DOHH2 (cell line): ENCODE results near the gene KCTD3.

Source experiments
- EZH2phosphoT487 ChIP-seq: fragments of 200-600 bp; sonication (generic); IDR thresholded peaks from 2 replicates; pipeline ENCODE4 v1.6.1; 2017; ENCODE audit warnings: borderline replicate concordance, mild to moderate bottlenecking, antibody characterized with exemption, low read length, moderate library complexity, mixed read lengths
- TF ChIP-seq, protein P1 (sequence below): fragments of 200-600 bp; sonication (generic); IDR thresholded peaks from one replicate; pipeline ENCODE4 v1.5.1; 2014; ENCODE audit warnings: antibody characterized with exemption, mild to moderate bottlenecking, low read depth, low read length; ENCODE audit not compliant: poor library complexity, severe bottlenecking

DNA sequence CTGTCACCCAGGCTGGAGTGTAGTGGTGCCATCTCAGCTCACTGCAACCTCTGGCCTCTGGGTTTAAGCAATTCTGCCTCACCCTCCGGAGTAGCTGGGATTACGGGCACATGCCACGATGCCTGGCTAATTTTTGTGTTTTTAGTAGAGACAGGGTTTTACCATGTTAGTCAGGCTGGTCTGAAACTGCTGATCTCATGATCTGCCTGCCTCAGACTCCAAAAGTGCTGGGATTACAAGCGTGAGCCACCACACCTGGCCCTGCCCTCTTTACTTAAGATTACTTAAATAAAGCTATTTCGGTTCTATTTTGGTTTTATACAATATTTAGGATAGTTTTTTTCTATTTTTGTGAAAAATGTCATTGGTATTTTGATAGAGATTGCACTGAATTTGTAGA is 15.3 kb upstream of the KCTD3 start:
- TF ChIP-seq, protein P1, sequence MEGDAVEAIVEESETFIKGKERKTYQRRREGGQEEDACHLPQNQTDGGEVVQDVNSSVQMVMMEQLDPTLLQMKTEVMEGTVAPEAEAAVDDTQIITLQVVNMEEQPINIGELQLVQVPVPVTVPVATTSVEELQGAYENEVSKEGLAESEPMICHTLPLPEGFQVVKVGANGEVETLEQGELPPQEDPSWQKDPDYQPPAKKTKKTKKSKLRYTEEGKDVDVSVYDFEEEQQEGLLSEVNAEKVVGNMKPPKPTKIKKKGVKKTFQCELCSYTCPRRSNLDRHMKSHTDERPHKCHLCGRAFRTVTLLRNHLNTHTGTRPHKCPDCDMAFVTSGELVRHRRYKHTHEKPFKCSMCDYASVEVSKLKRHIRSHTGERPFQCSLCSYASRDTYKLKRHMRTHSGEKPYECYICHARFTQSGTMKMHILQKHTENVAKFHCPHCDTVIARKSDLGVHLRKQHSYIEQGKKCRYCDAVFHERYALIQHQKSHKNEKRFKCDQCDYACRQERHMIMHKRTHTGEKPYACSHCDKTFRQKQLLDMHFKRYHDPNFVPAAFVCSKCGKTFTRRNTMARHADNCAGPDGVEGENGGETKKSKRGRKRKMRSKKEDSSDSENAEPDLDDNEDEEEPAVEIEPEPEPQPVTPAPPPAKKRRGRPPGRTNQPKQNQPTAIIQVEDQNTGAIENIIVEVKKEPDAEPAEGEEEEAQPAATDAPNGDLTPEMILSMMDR = no peak
- no peak for TF ChIP-seq EZH2phosphoT487
